ENCODE data around the gene SPOCK1.

DNA sequence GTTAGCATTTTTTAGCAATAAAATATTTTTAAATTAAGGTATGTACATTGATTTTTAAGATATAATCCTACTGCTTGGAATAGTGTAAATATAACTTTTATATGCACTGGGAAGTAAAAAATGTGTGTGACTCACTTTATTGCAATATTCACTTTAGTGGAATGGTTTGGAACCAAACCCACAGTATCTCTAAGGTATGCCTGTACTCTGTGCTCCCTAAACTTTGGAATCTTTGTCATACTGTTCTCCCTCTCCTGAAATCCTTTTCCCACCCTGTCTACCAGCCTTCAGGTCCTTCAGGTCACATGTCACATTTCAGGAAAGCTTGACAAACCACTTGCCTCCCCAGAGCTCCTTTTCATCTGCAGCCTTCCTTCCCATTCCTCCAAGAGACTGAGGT, 308.7 kb downstream of the SPOCK1 start:
- TF ChIP-seq, protein P1, sequence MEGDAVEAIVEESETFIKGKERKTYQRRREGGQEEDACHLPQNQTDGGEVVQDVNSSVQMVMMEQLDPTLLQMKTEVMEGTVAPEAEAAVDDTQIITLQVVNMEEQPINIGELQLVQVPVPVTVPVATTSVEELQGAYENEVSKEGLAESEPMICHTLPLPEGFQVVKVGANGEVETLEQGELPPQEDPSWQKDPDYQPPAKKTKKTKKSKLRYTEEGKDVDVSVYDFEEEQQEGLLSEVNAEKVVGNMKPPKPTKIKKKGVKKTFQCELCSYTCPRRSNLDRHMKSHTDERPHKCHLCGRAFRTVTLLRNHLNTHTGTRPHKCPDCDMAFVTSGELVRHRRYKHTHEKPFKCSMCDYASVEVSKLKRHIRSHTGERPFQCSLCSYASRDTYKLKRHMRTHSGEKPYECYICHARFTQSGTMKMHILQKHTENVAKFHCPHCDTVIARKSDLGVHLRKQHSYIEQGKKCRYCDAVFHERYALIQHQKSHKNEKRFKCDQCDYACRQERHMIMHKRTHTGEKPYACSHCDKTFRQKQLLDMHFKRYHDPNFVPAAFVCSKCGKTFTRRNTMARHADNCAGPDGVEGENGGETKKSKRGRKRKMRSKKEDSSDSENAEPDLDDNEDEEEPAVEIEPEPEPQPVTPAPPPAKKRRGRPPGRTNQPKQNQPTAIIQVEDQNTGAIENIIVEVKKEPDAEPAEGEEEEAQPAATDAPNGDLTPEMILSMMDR (conservative IDR thresholded peaks at IDR 0.05) = no peak
- TF ChIP-seq EZH2 (IDR thresholded peaks at IDR 0.05; ENCODE audit: low read depth) = no peak

Measured in PC-9 (cell line).